ENCODE results near the gene CLIC5.

DNA sequence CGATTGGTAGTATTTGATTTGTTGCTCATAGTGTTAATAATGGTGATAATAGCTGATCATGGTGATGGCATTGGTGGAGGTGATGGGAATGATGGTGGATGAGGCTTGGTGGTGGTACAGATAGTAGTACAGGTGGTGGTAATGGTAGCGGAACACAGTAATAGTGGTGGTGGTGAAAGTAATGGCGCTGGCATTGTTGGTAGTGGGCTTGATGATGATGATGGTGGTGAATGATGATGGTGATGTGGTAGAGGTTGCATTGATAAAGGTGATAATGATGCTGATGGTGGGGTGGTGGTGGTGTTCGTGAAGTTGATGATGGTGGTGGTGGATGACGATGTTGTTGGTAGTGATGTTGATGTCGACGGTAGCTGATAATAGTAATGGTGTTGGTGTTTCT, 24.6 kb upstream of the CLIC5 start:
- no peak for TF ChIP-seq POLR2A (IDR thresholded peaks at IDR 0.05)
- TF ChIP-seq, protein P1, sequence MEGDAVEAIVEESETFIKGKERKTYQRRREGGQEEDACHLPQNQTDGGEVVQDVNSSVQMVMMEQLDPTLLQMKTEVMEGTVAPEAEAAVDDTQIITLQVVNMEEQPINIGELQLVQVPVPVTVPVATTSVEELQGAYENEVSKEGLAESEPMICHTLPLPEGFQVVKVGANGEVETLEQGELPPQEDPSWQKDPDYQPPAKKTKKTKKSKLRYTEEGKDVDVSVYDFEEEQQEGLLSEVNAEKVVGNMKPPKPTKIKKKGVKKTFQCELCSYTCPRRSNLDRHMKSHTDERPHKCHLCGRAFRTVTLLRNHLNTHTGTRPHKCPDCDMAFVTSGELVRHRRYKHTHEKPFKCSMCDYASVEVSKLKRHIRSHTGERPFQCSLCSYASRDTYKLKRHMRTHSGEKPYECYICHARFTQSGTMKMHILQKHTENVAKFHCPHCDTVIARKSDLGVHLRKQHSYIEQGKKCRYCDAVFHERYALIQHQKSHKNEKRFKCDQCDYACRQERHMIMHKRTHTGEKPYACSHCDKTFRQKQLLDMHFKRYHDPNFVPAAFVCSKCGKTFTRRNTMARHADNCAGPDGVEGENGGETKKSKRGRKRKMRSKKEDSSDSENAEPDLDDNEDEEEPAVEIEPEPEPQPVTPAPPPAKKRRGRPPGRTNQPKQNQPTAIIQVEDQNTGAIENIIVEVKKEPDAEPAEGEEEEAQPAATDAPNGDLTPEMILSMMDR (IDR thresholded peaks at IDR 0.05), result no peak
